GM19397 (cell line): ENCODE data around the gene NCF2.

ENCODE experiments used
- ATAC-seq: cut with Tn5 transposase; IDR thresholded peaks from one replicate; pipeline ENCODE4 v1.9.1; 2021; ENCODE audit warnings: mild to moderate bottlenecking, moderate library complexity; ENCODE audit not compliant: unreplicated experiment

Gene NCF2

GRCh38 chr1:183506561-183506960 is 83.7 kb downstream of the NCF2 start:
- no peak for ATAC-seq
